Fibroblast of skin of left quadriceps (primary cell): ENCODE results near the gene METTL8.
"Not testable (repeated sequence)": the region's sequence is repeated elsewhere in the genome, so short reads cannot be mapped to it uniquely, and the experiment has no call there.

ENCODE experiments used
- DNase-seq, 2 experiments: peaks; one replicate each; pipeline ENCODE4 v3.0.0-alpha.2; 2013; ENCODE audit warnings: low read depth in 2 of 2

METTL8 gene

DNA sequence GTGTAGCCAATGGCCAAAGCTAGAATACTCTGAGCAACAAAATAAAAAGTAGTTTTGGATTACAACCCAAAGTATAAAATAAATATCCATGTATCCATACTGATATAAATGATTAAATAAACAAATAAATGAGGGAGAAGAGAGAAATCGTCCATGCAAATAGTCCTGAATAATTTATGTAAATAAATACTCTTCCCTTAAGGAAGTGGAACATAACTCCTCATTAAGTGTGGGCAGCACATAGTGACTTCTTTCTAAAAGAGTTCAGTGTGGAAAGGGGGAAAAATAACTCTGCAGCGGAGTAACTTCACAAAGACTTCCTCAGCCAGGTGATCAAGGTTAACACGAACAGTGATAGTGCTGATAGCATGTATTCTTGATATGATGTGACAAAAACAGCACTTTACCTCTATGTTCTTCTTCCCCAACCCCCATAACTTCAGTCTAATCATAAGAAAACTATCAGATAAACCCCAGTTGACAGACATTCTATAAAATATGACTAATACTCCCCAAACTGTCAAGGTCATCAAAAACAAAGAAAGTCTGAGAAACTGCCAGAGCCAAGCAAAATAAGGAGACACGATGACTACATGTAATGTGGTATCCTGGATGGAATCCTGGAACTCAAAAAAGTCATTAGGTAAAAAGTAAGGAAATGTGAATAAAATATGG, 30.7 kb downstream of the METTL8 start:
- DNase-seq = peak in 1 of 2 experiments; percentile 9

GRCh38 chr2:171401947-171402346, 31.8 kb downstream of the METTL8 start:
- DNase-seq = no peak

- no peak for DNase-seq
Measured at GRCh38 chr2:171400395-171400794, 33.4 kb downstream of the METTL8 start.

DNA sequence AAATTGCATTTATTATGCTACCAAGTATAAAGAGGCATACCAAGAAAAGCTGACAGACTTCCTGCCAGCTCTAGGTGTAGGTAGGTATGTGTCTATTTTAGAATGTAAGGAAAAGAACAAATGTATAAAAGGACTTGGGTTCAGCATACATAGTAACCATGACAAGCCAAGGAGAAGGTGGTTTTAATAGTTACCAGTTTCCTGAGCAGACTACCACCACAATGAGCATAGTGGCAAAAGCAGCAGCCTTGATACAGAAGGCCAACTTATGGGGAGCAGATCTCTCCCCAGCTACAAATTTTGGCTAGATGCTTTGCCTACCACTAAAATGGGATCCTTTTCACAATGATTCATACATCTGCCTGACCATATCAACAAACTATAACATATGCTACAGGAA, 34.5 kb downstream of the METTL8 start:
- no peak for DNase-seq

DNA sequence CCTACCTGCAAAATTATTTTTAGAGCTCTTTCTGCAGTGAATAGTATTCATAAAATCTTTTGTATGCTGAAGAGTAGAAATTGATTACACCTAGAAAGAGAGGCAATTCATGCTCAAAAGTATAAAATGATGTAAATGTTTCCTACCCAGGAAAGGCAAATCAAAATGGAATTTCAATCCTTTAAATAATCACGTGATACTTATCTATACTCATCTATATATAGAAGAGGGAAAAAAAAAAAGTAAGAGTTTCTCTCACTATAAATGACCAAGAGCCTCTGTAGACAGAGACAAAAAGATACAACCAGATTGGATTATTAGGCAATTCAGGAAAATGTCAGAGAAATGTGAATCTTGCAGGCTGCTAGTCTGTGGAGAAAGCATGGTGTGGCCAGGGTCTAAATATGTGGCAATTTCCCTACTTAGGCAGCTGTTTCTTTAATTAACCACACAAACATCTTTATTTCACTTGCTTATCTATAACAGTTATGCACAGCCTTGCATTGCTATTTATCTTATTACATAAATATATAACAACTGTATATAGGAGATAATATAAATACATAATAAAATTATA, 39.5 kb downstream of the METTL8 start:
- no peak for DNase-seq

GRCh38 chr2:171393487-171393886, 40.3 kb downstream of the METTL8 start:
- DNase-seq = no peak

DNA sequence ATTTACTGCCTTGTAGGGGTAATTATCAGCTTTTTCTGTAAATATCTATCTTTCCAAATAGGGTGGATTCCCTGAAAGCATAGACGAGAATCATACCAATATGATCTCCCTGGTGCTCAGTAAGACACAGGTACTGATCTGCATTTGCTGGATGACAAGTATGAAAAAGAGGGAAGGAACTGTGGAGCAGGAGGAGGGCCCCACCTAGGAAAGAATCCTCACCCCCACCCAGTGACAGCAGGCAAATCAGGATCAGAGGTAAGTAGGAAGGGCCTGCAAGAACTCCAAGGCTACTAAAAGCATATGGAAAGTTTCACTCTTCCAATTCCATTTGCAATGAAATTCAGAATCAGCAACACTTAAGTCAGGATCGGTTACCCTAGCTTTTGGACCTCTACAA, 42.3 kb downstream of the METTL8 start:
- no peak for DNase-seq

- DNase-seq = peak; percentile 39 to 40
Measured at GRCh38 chr2:171390941-171391516, 42.8 kb downstream of the METTL8 start.

DNA sequence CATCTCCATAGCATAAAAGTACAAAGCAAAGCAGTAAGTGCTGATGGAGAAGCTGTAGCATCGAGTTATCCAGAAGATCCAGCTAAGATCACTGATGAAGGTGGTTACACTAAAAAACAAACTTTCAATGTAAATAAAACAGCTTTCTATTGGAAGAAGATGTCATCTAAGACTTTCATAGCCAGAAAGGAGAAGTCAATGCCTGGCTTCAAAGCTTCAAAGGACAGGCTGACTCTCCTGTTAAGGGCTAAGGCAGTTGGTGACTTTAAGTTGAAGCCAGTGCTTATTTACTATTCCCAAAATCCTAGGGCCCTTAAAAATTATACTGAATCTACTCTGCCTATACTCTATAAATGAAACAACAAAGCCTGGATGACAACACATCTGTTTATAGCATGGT, 44.0 kb downstream of the METTL8 start:
- no peak for DNase-seq

- no peak for DNase-seq
Measured at GRCh38 chr2:171389325-171389724, 44.5 kb downstream of the METTL8 start.

DNA sequence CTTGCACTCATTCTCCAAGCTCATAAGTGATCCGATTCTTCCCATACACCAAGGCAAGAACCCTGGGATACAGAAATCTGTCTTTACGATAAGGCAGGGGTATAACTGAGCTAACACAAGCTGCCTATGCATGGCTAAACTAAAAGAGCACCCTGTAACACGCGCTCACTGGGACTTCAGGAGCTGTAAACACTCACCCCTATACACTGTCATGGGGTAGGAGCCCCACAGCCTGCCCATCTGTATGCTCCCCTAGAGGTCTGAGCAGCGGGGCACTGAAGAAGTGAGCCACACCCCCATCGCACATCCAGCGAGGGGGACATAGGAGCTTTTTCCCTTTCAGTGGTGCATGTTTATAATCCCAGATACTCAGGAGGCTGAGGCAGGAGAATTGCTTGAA, 46.7 kb downstream of the METTL8 start:
- DNase-seq = no peak

DNA sequence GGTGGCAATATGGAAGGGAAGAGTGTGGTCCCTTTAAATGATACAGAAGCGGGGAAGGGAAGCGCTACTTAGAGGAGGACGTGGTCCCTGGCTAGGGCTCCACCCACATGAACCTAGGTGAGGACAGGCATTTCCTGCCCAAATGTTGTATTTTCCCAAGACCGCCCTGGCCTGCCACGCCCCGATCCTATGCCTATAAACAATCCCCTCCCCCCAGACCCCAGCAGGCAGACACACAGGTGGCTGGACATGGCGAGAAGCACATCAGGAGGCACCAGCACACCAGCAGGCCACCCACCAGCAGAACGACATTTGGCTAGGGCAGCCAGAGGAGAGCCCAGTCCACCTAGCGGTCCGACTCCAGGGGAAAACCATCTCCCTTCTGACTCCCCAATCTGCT, 47.2 kb downstream of the METTL8 start:
- no peak for DNase-seq

GRCh38 chr2:171383134-171383533, 50.7 kb downstream of the METTL8 start:
- no peak for DNase-seq

GRCh38 chr2:171382175-171382574, 51.6 kb downstream of the METTL8 start:
- DNase-seq = not testable (repeated sequence)

DNA sequence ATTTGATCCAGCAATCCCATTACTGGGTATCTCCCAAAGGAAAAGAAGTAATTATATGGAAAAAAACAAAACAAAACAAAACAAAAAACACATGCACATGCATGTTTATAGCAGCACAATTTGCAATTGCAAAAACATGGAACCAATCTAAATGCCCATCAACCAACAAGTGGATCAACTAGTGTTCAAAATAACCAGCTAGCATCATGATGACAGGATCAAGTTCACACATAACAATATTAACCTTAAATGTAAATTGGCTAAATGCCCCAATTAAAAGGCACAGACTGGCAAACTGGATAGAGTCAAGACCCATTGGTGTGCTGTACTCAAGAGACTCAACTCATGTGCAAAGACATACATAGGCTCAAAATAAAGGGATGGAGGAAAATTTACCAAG, 55.9 kb downstream of the METTL8 start:
- not testable (repeated sequence) for DNase-seq

GRCh38 chr2:171367692-171368091, 66.1 kb downstream of the METTL8 start:
- no peak for DNase-seq

DNA sequence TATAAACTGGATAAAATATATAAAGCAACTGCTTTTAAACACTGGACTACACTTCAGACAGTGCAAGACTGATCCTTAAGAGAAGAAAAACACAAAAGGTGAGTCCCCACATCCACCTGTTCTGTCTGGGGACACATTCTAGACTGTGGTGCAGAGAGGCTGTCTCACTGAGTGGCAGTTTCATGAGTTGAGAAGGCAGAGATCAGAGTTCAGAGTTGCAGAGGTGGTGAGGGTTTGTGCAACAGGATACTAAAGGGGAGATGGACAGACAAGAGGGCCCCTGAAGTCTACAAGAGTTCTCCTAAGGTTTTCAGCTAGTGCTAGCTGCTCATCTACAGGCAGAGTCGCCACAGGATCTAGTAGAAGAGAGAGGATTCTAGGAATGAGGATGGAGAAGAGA, 68.0 kb downstream of the METTL8 start:
- DNase-seq = no peak

GRCh38 chr2:171365232-171365631, 68.6 kb downstream of the METTL8 start:
- no peak for DNase-seq

DNA sequence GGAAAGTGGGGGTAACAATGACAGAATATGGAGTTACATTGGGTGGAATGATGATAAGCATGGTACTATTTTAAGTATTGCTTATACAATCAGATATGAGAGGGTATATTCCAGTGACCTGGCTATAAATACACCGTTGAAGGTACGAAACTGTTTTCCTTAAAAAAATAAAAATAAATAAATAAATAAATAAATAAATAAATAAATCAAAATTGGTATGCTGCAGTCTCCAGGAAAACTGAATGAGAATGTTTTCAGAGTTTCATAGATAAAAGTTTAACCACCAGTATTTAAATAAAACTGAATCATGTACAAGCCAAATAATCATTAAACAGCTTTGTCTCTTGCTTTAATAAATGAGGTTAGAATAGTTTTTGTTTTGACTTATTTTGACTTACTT, 71.4 kb downstream of the METTL8 start:
- no peak for DNase-seq

DNA sequence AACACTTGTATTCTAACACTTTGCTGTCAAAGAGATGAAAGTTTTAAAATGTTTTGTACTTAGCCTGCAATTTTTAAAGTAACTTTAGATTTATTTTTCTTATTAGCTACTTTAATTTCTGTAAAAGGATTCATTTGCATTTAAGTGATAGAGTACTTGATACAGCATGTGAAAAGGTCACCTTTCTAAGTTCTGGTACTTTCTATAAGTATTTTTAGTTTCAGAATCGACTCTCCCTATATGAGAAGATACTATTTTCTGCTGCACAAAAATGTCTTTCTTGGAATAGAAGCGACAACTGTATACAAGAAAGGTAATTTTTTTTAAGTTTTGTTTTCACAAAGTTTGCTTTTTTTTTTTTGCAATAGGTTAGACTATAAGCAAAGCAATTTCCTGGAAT, 72.9 kb downstream of the METTL8 start:
- no peak for DNase-seq

- DNase-seq = not testable (repeated sequence)
Measured at GRCh38 chr2:171353746-171354145, 80.0 kb downstream of the METTL8 start.

- no peak for DNase-seq
Measured at GRCh38 chr2:171348056-171348455, 85.7 kb downstream of the METTL8 start.

DNA sequence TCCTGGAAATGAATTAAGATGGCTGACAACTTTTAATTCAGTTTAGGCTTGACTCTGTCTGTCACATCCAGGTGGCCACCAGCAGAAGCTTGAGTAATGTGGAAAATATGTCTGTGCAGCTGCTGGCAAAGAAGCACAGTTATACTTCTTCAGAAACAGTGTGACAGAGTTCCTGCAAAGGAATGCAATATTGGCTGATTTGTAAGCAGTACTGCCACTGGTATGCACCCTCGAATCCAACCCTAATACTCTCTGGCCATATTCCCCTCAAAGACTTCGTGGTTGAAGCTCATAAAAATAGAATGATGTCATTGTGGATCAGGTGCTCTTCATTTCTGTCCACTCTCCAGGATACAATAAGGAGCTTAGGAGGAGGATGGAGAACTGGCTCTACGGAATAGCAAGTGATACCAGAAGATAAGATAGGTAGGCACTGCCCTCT, 86.2 kb downstream of the METTL8 start:
- peak; percentile 65 to 71 for DNase-seq
